Esophagus muscularis mucosa (tissue), 4 donors: ENCODE measurements around the gene ST6GALNAC3. TPM values are rescaled to one million over a fixed set of nuclear protein-coding genes. Genes with fewer than 3 reads are reported as not detected.
A peak's percentile ranks its signal among the peaks of the same experiment; 100 is the strongest.

Experiments used
- DNase-seq: peaks from one replicate; pipeline ENCODE4 v3.0.0-alpha.2; 2017; ENCODE audit errors: extremely low spot score
- H3K27ac ChIP-seq, 4 donors: fragments of 200-600 bp; sonication (generic); replicated peaks in 1 of 4; 1 replicate in 3 of 4; 2 replicates in 1 of 4; pipeline ENCODE4 v1.5.1; 2016 to 2019; ENCODE audit warnings: mild to moderate bottlenecking in 1 of 4
- H3K27me3 ChIP-seq, 4 donors: fragments of 200-600 bp; sonication (generic); one replicate each; pipeline versions ENCODE4 v1.5.1 to v1.6.0; 2016 to 2019
- H3K36me3 ChIP-seq, 4 donors: fragments of 200-600 bp; sonication (generic); one replicate each; pipeline ENCODE4 v1.5.1; 2016 to 2019
- H3K4me1 ChIP-seq, 4 donors: fragments of 200-600 bp; sonication (generic); one replicate each; pipeline ENCODE4 v1.5.1; 2016 to 2019
- H3K4me3 ChIP-seq, 4 donors: fragments of 200-600 bp; sonication (generic); 1 replicate in 2 of 4; 2 replicates in 2 of 4; pipeline ENCODE4 v1.5.1; 2016 to 2019; ENCODE audit warnings: mild to moderate bottlenecking in 4 of 4, moderate library complexity in 1 of 4
- H3K9me3 ChIP-seq, 4 donors: fragments of 200-600 bp; sonication (generic); 1 replicate in 3 of 4; 2 replicates in 1 of 4; pipeline ENCODE4 v1.5.1; 2016 to 2019
- EP300 ChIP-seq: sonication (generic); formaldehyde crosslinking; IDR thresholded peaks from one replicate; pipeline ENCODE4 v1.6.1; 2017; ENCODE audit warnings: antibody characterized with exemption
- POLR2A ChIP-seq: fragments of 450-650 bp; IDR thresholded peaks from one replicate; pipeline ENCODE4 v1.6.1; 2017; ENCODE audit warnings: antibody characterized with exemption, moderate library complexity, mild to moderate bottlenecking, low read depth
- POLR2AphosphoS5 ChIP-seq, 2 donors: sonication (generic); formaldehyde crosslinking; IDR thresholded peaks; one replicate each; pipeline ENCODE4 v1.6.1; 2017; ENCODE audit warnings: antibody characterized with exemption in 2 of 2
- whole genome bisulfite sequencing: methylation state at CpG from one replicate; pipeline ENCODE4 v1.1.5; 2018; 5-methylcytosine and 5-hydroxymethylcytosine counted together
- intact Hi-C: fragments of 100-400 bp; cut with DNase I; formaldehyde crosslinking; loops from one replicate; pipeline ENCODE4 v1.15.1; 2023
- total RNA-seq, 4 donors: library from RNA; depleted of rRNA; stranded (reverse); fragments of >200 nt; gene quantifications; one replicate each; pipeline versions ENCODE4 v1.1.0 to v1.2.1, GENCODE V29; 2016
- TF ChIP-seq, protein P1 (sequence below), 3 experiments: fragments of 200-600 bp in 2 of 3; fragments of 450-650 bp in 1 of 3; sonication (generic) in 2 of 3; IDR thresholded peaks; one replicate each; pipeline ENCODE4 v1.5.1; 2017 to 2019; ENCODE audit warnings: antibody characterized with exemption in 3 of 3, mild to moderate bottlenecking in 2 of 3, moderate library complexity in 1 of 3

The ST6GALNAC3 gene
- total RNA-seq, 4 donors from 2014 or later, result 2.1 to 6.8 (median 4.8) TPM

DNA sequence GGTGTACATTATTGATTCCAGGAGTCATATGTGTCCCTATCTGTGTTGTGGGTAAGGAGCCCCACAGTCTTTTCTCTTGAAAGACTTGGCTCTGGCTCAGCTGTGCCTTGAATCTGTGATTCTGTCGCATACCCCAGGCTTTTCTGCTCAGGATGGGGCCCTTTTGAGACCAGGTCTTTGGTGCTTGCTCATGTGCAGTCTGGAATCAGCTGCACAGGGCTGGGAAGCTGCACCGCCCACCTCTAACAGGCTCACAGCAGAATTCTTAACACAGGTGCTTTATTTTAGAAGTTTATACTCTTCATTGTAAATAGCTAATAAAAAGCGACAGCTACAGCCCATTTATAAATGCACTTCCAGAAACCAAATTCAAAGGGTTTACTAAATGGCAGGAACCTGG lies 61.3 kb downstream of the ST6GALNAC3 start:
- DNase-seq, result no peak
- Histone ChIP-seq H3K27me3 (no peaks in the 10 kb centered on the region), H3K27ac (no peak overlapping the region), H3K4me1 (peaks cover 0 to 6% (median 2%) of the 10 kb centered on the region in 4 donors), H3K36me3 (no peaks in the 10 kb centered on the region), H3K9me3 (no peaks in the 10 kb centered on the region), H3K4me3 (no peak overlapping the region)
- intact Hi-C loops, result no loop called here
- TF ChIP-seq POLR2A, result no peak
- no peak for TF ChIP-seq EP300
- TF ChIP-seq, protein P1, sequence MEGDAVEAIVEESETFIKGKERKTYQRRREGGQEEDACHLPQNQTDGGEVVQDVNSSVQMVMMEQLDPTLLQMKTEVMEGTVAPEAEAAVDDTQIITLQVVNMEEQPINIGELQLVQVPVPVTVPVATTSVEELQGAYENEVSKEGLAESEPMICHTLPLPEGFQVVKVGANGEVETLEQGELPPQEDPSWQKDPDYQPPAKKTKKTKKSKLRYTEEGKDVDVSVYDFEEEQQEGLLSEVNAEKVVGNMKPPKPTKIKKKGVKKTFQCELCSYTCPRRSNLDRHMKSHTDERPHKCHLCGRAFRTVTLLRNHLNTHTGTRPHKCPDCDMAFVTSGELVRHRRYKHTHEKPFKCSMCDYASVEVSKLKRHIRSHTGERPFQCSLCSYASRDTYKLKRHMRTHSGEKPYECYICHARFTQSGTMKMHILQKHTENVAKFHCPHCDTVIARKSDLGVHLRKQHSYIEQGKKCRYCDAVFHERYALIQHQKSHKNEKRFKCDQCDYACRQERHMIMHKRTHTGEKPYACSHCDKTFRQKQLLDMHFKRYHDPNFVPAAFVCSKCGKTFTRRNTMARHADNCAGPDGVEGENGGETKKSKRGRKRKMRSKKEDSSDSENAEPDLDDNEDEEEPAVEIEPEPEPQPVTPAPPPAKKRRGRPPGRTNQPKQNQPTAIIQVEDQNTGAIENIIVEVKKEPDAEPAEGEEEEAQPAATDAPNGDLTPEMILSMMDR (IDR thresholded peaks at IDR 0.05), result no peak
- no peak for TF ChIP-seq POLR2AphosphoS5 (IDR thresholded peaks at IDR 0.05)
- 78% methylated on average over 3 of the region's 3 CpGs for WGBS

DNA sequence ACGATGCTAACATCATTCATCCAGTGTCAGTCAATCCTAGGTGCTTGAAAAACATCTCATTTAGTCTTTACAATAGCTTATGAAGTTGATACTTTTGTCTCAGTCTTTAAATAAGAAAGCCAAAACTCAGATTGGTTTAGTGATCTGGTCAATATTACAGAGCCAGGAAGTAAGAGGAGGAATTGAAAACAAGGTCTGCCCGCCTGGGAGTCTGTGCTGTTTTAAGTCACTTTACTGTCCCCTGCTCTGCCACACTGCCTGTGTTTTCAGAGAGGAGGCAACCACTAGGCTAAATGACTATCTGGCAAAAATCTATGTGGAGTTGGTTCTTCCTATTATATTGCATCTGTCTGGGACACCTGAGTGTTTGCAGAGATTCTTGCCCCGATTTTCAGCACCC lies 62.3 kb downstream of the ST6GALNAC3 start:
- H3K4me1 ChIP-seq, result peaks cover 0 to 10% (median 4%) of the 10 kb centered on the region in 4 donors
- H3K27ac ChIP-seq, result peak overlapping the region; percentile 19 to 63 (median 50)
- TF ChIP-seq POLR2A (no peak), POLR2AphosphoS5 (IDR thresholded peaks at IDR 0.05) (no peak), EP300 (no peak)
- TF ChIP-seq, protein P1 (IDR thresholded peaks at IDR 0.05), result no peak
- no peak for DNase-seq
- no peak overlapping the region for H3K4me3 ChIP-seq
- no peaks in the 10 kb centered on the region for H3K9me3 ChIP-seq
- no peaks in the 10 kb centered on the region for H3K36me3 ChIP-seq
- intact Hi-C loops, result no loop called here
- 88% methylated on average over 3 of the region's 3 CpGs for WGBS
- no peaks in the 10 kb centered on the region for H3K27me3 ChIP-seq

DNA sequence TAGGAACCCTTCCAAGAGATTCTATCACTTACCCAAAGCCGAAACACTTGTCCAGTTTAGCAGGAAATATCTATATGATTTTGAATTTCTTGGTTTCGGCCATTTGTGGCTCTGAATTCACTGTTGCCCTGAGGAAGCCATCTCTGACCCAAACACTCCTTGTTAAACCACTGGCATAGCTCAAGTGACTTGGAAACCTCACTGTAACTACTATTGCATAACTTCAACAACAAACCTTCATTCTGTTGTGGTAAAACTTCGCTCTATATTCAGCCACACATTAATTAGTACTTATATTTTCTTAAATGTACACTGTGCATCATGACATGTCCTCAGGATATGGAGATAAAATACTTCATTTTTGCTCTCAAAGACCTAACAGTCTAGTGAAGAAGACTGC lies 63.2 kb downstream of the ST6GALNAC3 start:
- DNase-seq, result no peak
- no peak overlapping the region for H3K4me3 ChIP-seq
- peak overlapping the region; percentile 19 to 63 (median 50) for H3K27ac ChIP-seq
- H3K36me3 ChIP-seq, result no peaks in the 10 kb centered on the region
- H3K9me3 ChIP-seq, result no peaks in the 10 kb centered on the region
- TF ChIP-seq, protein P1 (IDR thresholded peaks at IDR 0.05), result no peak
- TF ChIP-seq POLR2AphosphoS5 (IDR thresholded peaks at IDR 0.05) (no peak), EP300 (no peak), POLR2A (no peak)
- intact Hi-C loops, result no loop called here
- H3K4me1 ChIP-seq, result peaks cover 0 to 16% (median 7%) of the 10 kb centered on the region in 4 donors
- 92% methylated on average over 3 of the region's 3 CpGs for WGBS
- no peaks in the 10 kb centered on the region for H3K27me3 ChIP-seq

DNA sequence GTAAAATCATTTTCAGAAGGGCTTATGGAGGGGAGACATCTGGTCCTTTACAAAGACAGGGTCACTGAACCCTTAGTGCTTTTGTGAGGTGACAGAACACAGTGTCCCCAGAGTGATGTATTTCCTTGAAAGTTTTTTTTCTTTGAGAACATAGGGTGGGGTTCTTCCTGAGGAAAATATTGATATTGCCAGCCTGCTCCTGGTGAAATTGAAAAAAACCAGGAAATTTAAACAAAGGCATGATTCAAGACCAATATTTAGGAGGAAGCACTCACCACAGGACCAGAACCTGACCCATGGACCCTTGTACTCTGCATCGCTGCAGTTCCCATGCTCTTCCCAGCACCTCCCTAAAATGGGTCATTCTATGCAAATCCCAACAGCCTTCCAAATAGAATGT lies 63.7 kb downstream of the ST6GALNAC3 start:
- intact Hi-C loops, result no loop called here
- peak overlapping the region in 3 of 4 donors; percentile 45 to 66 (median 63) for H3K27ac ChIP-seq
- TF ChIP-seq POLR2A (no peak), EP300 (peak; percentile 38), POLR2AphosphoS5 (IDR thresholded peaks at IDR 0.05) (peak; percentile 43 to 61)
- DNase-seq, result no peak
- H3K4me3 ChIP-seq, result no peak overlapping the region
- WGBS, result 88% methylated on average over 1 of the region's 1 CpG
- H3K4me1 ChIP-seq, result peaks cover 0 to 20% (median 9%) of the 10 kb centered on the region in 4 donors
- H3K36me3 ChIP-seq, result no peaks in the 10 kb centered on the region
- no peaks in the 10 kb centered on the region for H3K9me3 ChIP-seq
- no peaks in the 10 kb centered on the region for H3K27me3 ChIP-seq

DNA sequence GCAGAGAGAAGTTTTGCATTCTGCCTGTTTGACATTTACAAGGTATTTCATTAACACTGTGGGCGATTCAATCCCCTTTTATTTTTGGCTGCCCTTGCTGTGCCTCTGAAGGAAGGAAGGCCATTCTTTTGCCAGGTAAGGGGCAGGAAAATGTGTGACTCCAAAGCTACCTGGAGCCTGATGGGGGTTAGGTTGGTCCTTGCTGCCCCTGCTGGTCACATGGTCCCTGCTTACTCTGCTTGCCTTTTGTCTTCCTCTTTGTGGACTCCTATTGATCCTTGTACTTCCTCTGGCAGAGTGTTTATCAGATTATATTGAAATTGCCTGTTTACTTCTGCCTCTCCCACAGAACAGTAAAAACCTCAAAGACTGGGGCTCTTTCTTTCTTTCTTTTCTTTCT lies 65.7 kb downstream of the ST6GALNAC3 start:
- Histone ChIP-seq H3K4me3 (no peak overlapping the region), H3K27ac (peak overlapping the region; percentile 8 to 35 (median 14)), H3K36me3 (no peaks in the 10 kb centered on the region), H3K9me3 (no peaks in the 10 kb centered on the region), H3K4me1 (peaks cover 0 to 22% (median 9%) of the 10 kb centered on the region in 4 donors), H3K27me3 (no peaks in the 10 kb centered on the region)
- intact Hi-C loops, result no loop called here
- WGBS, result 69% methylated on average over 1 of the region's 1 CpG
- no peak for TF ChIP-seq POLR2AphosphoS5 (IDR thresholded peaks at IDR 0.05)
- TF ChIP-seq POLR2A, result no peak
- TF ChIP-seq, protein P1 (IDR thresholded peaks at IDR 0.05), result no peak
- TF ChIP-seq EP300, result no peak
- DNase-seq, result no peak
